ENCODE data around the gene PLA2G2F.

PLA2G2F gene

GRCh38 chr1:20192871-20193411 is 53.8 kb downstream of the PLA2G2F start:
- H3K4me3 ChIP-seq (ENCODE audit: low read depth, low read length), result no peak overlapping the region
- no peak for TF ChIP-seq CTCF (IDR thresholded peaks at IDR 0.05; ENCODE audit: low read depth, low read length)

GRCh38 chr1:20194224-20194623 is 55.1 kb downstream of the PLA2G2F start:
- no peak overlapping the region for H3K4me3 ChIP-seq (ENCODE audit: low read depth, low read length)
- no peak for TF ChIP-seq CTCF (IDR thresholded peaks at IDR 0.05; ENCODE audit: low read depth, low read length)

GRCh38 chr1:20194757-20195461 is 55.8 kb downstream of the PLA2G2F start:
- peak; percentile 92 for TF ChIP-seq CTCF (IDR thresholded peaks at IDR 0.05; ENCODE audit: low read depth, low read length)
- no peak overlapping the region for H3K4me3 ChIP-seq (ENCODE audit: low read depth, low read length)

- no peak overlapping the region for H3K4me3 ChIP-seq (ENCODE audit: low read depth, low read length)
- no peak for TF ChIP-seq CTCF (IDR thresholded peaks at IDR 0.05; ENCODE audit: low read depth, low read length)
These were observed 56.3 kb downstream of the PLA2G2F start for GRCh38 chr1:20195462-20195780.

GRCh38 chr1:20197329-20197791 is 58.2 kb downstream of the PLA2G2F start:
- H3K4me3 ChIP-seq (ENCODE audit: low read depth, low read length), result no peak overlapping the region
- TF ChIP-seq CTCF (IDR thresholded peaks at IDR 0.05; ENCODE audit: low read depth, low read length), result no peak

- no peak for TF ChIP-seq CTCF (IDR thresholded peaks at IDR 0.05; ENCODE audit: low read depth, low read length)
- H3K4me3 ChIP-seq (ENCODE audit: low read depth, low read length), result no peak overlapping the region
These were observed 59.2 kb downstream of the PLA2G2F start for GRCh38 chr1:20198296-20198695.

- no peak for TF ChIP-seq CTCF (IDR thresholded peaks at IDR 0.05; ENCODE audit: low read depth, low read length)
- H3K4me3 ChIP-seq (ENCODE audit: low read depth, low read length), result no peak overlapping the region
These were observed 59.8 kb downstream of the PLA2G2F start for GRCh38 chr1:20198918-20199317.

Measured in WI38 (cell line).